GM21526 (cell line): ENCODE measurements around the gene AGTPBP1.
A peak's percentile ranks its signal among the peaks of the same experiment; 100 is the strongest.
"Not testable (repeated sequence)": the region's sequence is repeated elsewhere in the genome, so short reads cannot be mapped to it uniquely, and the experiment has no call there.

Experiments used
- ATAC-seq: cut with Tn5 transposase; IDR thresholded peaks from one replicate; pipeline ENCODE4 v1.9.1; 2021; ENCODE audit warnings: moderate library complexity; ENCODE audit not compliant: unreplicated experiment, low FRiP score

Gene AGTPBP1

DNA sequence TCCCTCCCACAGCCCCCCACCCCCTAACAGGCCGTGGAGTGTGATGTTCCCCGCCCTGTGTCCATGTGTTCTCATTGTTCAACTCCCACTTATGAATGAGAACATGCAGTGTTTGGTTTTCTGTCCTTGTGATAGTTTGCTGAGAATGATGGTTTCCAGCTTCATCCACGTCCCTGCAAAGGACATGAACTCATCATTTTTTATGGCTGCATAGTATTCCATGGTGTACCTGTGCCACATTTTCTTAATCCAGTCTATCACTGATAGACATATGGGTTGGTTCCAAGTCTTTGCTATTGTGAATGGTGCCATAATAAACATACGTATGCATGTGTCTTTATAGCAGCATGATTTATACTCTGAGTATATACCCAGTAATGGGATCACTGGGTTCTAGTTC, 23.9 kb downstream of the AGTPBP1 start:
- not testable (repeated sequence) for ATAC-seq

GRCh38 chr9:85717220-85717619, 24.5 kb downstream of the AGTPBP1 start:
- no peak for ATAC-seq

DNA sequence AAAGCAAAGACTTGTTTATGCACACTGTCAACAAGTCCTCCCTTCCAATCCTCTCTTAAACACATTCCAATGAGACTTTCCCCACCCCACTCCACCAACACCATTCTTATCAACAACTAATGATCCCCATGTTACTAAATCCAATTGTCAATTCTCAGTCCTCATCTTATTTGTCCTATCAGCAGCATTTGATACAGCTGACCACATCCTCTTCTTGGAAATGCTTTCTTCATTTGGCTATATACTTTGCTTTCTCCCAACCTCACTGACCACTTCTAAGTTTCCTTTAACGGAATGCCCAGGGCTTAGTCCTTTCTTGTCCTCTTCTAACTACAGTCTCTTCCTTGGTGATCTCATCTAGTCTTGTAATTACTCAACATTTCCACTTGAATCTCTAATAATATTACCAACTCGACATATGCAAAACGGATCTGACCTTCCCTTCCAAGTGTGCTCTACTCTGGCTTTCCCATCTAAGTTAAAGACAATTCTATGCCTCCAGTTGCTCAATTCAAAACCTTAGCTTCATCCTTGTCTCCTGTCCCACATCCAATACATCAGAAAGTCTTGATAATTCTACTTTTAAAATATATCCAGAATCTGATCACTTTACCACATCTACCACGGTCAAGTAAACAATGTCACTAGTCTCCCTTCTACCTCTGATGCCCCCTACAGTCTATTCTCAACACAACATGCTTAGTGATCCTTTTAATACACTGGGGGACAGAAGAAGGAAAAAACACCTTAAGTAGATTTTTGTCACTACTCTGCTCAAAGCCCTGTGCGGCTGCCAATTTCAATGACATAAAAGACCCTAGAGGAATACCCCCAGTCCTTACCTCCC, 25.5 kb downstream of the AGTPBP1 start:
- peak; percentile 53 for ATAC-seq

- peak; percentile 73 for ATAC-seq
Measured at GRCh38 chr9:85715587-85715986, 26.2 kb downstream of the AGTPBP1 start.

GRCh38 chr9:85713897-85714296, 27.9 kb downstream of the AGTPBP1 start:
- no peak for ATAC-seq

DNA sequence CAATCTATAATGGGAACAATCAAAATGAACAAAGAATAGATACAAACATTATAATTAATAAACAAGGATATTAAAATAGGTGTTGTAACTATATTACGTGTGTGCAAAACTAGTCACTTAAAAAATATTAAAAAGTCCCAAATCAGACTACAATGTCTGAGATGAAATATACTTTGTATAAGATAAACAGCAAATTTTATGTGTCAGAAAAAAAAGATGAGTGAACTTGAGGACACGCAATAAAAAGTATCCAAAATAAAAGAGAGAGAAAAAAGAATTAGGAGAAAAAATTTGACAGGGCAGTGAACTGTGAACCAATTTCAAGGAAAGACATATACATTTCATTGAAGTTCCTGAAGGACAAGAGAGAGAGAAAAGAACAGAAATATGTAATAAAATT, 37.0 kb downstream of the AGTPBP1 start:
- ATAC-seq = no peak

GRCh38 chr9:85703398-85703797, 38.4 kb downstream of the AGTPBP1 start:
- no peak for ATAC-seq

DNA sequence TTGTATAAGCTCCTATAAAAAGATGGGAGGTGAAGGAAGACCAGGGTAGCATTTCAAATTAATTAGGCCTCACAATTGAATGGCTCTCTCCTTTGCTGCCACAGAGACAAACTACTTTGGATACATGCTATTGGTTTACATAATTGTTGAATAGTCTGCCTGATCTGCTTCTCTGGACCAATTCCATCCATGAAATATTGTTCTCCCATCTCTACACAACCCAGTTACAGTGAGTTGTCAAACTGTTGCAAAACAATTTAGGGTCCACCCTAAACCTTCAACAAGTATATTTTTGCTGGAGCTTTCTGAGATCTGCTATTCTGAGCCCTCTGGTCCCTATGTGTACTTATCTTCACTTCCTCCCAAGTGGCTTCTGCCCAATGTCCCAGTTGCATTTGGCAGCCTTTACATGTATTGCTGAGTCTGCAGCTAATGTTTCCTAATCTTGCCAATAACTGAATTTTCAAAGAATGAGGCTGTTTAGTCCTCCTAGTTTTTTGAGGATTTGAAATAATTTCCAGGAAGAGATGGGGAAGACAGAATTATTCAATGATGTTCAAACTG, 38.9 kb downstream of the AGTPBP1 start:
- no peak for ATAC-seq

DNA sequence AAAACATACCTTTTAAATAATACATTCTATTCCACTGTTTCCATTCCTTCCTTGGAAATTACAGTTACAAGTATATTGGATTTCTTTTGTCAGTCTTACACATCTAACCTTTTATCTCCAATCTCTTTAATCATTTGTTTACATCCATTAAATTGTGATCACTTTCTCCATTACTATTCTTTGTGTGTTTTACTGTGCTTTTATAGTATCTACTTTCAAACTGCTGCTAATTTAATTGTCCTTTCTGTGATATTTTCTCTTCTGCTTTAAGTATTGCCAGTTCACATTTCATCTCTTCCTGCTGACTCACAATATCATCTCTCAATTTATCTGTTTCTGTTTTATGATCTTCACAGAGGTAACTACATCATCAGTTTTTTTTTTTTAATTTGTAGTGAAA, 39.6 kb downstream of the AGTPBP1 start:
- no peak for ATAC-seq

GRCh38 chr9:85700330-85700729, 41.4 kb downstream of the AGTPBP1 start:
- no peak for ATAC-seq

- no peak for ATAC-seq
Measured at GRCh38 chr9:85688361-85688760, 53.4 kb downstream of the AGTPBP1 start.

GRCh38 chr9:85685081-85685480, 56.7 kb downstream of the AGTPBP1 start:
- ATAC-seq = no peak

- no peak for ATAC-seq
Measured at GRCh38 chr9:85676790-85677189, 65.0 kb downstream of the AGTPBP1 start.

DNA sequence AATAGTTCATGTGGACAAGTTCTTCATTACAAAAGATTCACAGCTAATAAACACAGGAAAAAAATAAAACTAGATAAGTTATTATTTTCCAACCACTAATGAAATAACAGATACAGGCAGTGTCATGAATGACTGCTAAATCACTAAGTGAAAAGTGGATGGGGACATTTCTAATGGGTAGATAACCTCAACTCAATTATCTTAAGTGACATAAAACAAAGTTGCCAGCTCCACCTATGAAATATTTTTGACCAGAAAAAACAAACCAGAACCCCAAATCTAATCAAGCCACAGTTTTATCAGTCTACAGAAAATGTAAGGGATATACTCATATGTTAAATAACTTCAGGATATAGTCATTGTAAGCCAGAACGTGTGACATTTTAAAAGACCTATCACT, 74.4 kb downstream of the AGTPBP1 start:
- no peak for ATAC-seq

- no peak for ATAC-seq
Measured at GRCh38 chr9:85666086-85666485, 75.7 kb downstream of the AGTPBP1 start.

DNA sequence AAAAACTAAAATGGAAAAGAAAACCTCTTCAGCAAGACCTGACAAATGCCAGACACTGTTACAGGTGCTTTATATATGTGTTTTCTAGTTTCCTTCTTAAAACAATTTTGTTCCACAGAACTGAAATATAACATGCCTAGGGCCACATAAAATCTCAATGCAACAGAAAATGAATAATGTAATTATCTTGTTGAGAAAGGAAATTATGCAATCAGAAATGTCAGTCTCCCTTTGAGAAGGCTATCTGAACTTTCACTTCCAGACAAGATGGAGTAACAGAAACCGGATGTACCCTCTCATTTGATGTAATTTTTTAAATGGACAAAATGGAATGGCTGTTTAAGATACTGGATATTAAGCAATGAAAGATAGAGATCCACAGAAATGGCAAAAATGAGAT, 79.2 kb downstream of the AGTPBP1 start:
- ATAC-seq = no peak

- ATAC-seq = no peak
Measured at GRCh38 chr9:85658716-85659115, 83.0 kb downstream of the AGTPBP1 start.

DNA sequence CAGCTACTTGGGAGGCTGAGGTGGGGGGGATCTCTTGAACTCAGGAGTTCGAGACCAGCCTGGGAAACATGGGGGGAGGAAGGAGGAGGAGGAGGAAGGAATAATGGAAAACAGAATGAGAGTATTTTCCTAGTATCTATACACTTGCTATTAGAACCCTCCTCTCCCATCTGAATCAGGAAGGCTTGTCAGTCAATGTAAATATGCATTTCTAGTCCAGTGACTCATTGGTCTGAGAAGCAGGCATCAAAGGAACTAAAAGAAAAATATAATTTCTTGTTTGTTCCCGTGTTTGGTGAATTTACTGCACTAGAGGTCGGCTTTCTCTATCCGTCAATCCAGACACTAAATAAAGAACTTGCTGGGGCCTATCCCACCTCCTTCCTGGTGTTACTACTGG, 88.6 kb downstream of the AGTPBP1 start:
- ATAC-seq = no peak

- no peak for ATAC-seq
Measured at GRCh38 chr9:85647571-85647970, 94.2 kb downstream of the AGTPBP1 start.

- no peak for ATAC-seq
Measured at GRCh38 chr9:85645909-85646627, 95.7 kb downstream of the AGTPBP1 start.

- ATAC-seq = no peak
Measured at GRCh38 chr9:85640425-85640824, 101.3 kb downstream of the AGTPBP1 start.
